ENCODE results near the gene BSND.
"Not testable (repeated sequence)": the region's sequence is repeated elsewhere in the genome, so short reads cannot be mapped to it uniquely, and the experiment has no call there.

The BSND gene

DNA sequence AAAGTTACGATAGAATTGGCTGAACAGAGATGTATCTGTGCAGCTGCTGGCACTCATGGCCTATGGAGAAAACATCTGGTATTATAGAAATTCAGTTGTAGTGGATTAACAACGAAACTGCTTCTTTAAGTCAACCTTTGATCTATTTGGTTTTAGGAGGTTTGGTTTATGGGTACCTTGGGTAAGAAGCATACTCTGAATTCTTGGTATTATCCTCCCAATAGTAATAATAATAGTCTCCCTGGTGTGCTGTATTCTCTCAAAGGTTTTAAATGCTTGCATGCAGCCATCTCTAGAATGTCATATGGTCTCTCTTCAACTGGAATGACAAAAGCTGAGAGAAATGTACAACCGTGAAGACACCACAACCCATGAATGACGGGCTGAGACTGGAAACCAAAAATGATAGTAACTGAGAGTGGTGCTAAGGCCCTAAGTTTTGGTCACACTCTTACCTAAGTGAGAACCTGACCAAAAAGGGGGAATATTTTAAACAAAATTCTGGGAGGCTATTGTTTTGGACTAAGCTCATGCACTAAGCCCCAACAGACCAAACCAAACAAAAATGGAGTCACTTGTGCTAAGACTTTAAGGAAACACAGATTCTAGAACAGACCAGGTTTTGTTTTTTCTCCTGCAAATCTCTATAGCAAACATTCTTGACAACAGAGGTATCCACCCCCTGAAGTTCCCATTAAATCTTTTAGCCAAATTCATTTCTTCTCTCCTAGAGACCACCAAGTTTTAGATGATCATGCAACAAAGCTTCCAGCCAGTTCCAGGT, 35.9 kb upstream of the BSND start:
- no peak overlapping the region for H3K23ac ChIP-seq (ENCODE audit: low read length)
- no peak overlapping the region for H2BK15ac ChIP-seq (replicated peaks; ENCODE audit: low read depth)
- H3K27me3 ChIP-seq (ENCODE audit: insufficient read depth, low read length, poor library complexity): no peaks in the 10 kb centered on the region
- H3K9ac ChIP-seq (ENCODE audit: low read length): no peak overlapping the region
- H4K5ac ChIP-seq (ENCODE audit: low read length): no peak overlapping the region
- H3K79me1 ChIP-seq (ENCODE audit: low read length): no peaks in the 10 kb centered on the region
- H3K18ac ChIP-seq (ENCODE audit: low read length): no peak overlapping the region
- H3K79me2 ChIP-seq (ENCODE audit: control insufficient read depth, insufficient read depth, low read length): no peaks in the 10 kb centered on the region
- no CpG with 5 or more reads among the region's 4 CpGs for WGBS (ENCODE audit: extremely low coverage, insufficient coverage, low lambda C conversion rate)
- no peak overlapping the region for H4K8ac ChIP-seq (ENCODE audit: low read depth, low read length)
- no peak overlapping the region for H2BK5ac ChIP-seq (ENCODE audit: low read length)
- H3K56ac ChIP-seq (ENCODE audit: low read length): no peak overlapping the region
- H2BK120ac ChIP-seq (ENCODE audit: low read depth, low read length): no peak overlapping the region
- no peak overlapping the region for H3K4me2 ChIP-seq (ENCODE audit: low read length)
- no peaks in the 10 kb centered on the region for H3K36me3 ChIP-seq (ENCODE audit: control insufficient read depth, insufficient read depth, low read length)
- no peak overlapping the region for H3K4me3 ChIP-seq (ENCODE audit: low read length)
- no peak for DNase-seq
- H3K27ac ChIP-seq (ENCODE audit: low read depth, low read length): no peak overlapping the region
- no peaks in the 10 kb centered on the region for H3K4me1 ChIP-seq (ENCODE audit: control insufficient read depth, low read depth, low read length)
- H3K4ac ChIP-seq (ENCODE audit: low read depth, low read length): no peak overlapping the region
- H2AK5ac ChIP-seq (ENCODE audit: low read length): no peak overlapping the region

GRCh38 chr1:54963829-54964228, 34.9 kb upstream of the BSND start:
- not testable (repeated sequence) for H3K23ac ChIP-seq (ENCODE audit: low read length); H3K36me3 ChIP-seq (ENCODE audit: control insufficient read depth, insufficient read depth, low read length); H4K8ac ChIP-seq (ENCODE audit: low read depth, low read length); H3K4me1 ChIP-seq (ENCODE audit: control insufficient read depth, low read depth, low read length); H3K27ac ChIP-seq (ENCODE audit: low read depth, low read length); DNase-seq; H3K9ac ChIP-seq (ENCODE audit: low read length); H4K5ac ChIP-seq (ENCODE audit: low read length); H3K4ac ChIP-seq (ENCODE audit: low read depth, low read length); H3K27me3 ChIP-seq (ENCODE audit: insufficient read depth, low read length, poor library complexity); H2BK15ac ChIP-seq (replicated peaks; ENCODE audit: low read depth); H2BK120ac ChIP-seq (ENCODE audit: low read depth, low read length); H3K79me2 ChIP-seq (ENCODE audit: control insufficient read depth, insufficient read depth, low read length); H3K18ac ChIP-seq (ENCODE audit: low read length); H3K79me1 ChIP-seq (ENCODE audit: low read length); H3K4me2 ChIP-seq (ENCODE audit: low read length); H2AK5ac ChIP-seq (ENCODE audit: low read length); H3K4me3 ChIP-seq (ENCODE audit: low read length); H2BK5ac ChIP-seq (ENCODE audit: low read length); H3K56ac ChIP-seq (ENCODE audit: low read length)
- no CpG with 5 or more reads among the region's 5 CpGs for WGBS (ENCODE audit: extremely low coverage, insufficient coverage, low lambda C conversion rate)

DNA sequence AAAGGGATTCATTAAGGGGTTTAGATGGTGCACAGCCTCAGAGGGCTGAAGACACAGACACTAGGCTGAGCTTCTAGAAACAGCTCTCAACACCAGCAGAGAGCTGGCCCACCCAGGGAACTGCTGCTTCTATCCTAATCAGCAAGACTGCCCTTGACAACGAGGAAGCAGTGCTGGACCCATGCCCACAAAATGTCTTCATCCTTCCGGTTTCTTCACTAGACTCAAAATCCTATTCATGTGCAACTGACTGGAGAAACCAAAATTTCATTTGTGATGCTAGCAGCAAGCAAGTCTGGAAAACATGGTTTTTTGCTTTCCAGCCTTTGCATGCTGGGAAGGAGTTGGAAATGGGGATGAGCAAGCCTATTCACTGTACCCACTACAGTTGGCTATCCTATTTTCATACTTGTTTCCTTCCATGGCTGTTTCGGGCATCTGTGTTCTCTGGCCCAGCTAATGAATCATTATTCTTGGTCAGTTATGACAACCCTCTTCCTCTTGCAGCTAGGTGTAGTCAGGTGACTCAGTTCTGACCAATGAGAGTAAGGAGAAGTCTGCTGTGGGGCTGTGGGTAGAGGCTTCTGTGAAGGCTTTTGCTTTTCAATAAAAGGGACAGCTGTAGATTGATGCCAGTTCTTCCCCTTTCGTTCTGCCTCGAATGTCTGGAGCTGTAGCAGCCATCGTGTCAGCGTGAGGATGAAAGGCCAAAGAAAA, 33.0 kb upstream of the BSND start:
- H3K27me3 ChIP-seq (ENCODE audit: insufficient read depth, low read length, poor library complexity): no peaks in the 10 kb centered on the region
- H3K79me2 ChIP-seq (ENCODE audit: control insufficient read depth, insufficient read depth, low read length): no peaks in the 10 kb centered on the region
- no peak overlapping the region for H3K23ac ChIP-seq (ENCODE audit: low read length)
- no peak overlapping the region for H3K4ac ChIP-seq (ENCODE audit: low read depth, low read length)
- no peak overlapping the region for H4K5ac ChIP-seq (ENCODE audit: low read length)
- no peaks in the 10 kb centered on the region for H3K36me3 ChIP-seq (ENCODE audit: control insufficient read depth, insufficient read depth, low read length)
- H3K27ac ChIP-seq (ENCODE audit: low read depth, low read length): no peak overlapping the region
- no CpG with 5 or more reads among the region's 7 CpGs for WGBS (ENCODE audit: extremely low coverage, insufficient coverage, low lambda C conversion rate)
- no peaks in the 10 kb centered on the region for H3K79me1 ChIP-seq (ENCODE audit: low read length)
- H3K4me3 ChIP-seq (ENCODE audit: low read length): no peak overlapping the region
- no peak overlapping the region for H3K9ac ChIP-seq (ENCODE audit: low read length)
- no peak overlapping the region for H3K18ac ChIP-seq (ENCODE audit: low read length)
- no peaks in the 10 kb centered on the region for H3K4me1 ChIP-seq (ENCODE audit: control insufficient read depth, low read depth, low read length)
- no peak overlapping the region for H2BK15ac ChIP-seq (replicated peaks; ENCODE audit: low read depth)
- no peak overlapping the region for H4K8ac ChIP-seq (ENCODE audit: low read depth, low read length)
- H3K56ac ChIP-seq (ENCODE audit: low read length): no peak overlapping the region
- DNase-seq: no peak
- H2AK5ac ChIP-seq (ENCODE audit: low read length): no peak overlapping the region
- H2BK120ac ChIP-seq (ENCODE audit: low read depth, low read length): no peak overlapping the region
- H3K4me2 ChIP-seq (ENCODE audit: low read length): no peak overlapping the region
- H2BK5ac ChIP-seq (ENCODE audit: low read length): no peak overlapping the region

GRCh38 chr1:54967372-54967771, 31.4 kb upstream of the BSND start:
- Histone ChIP-seq H3K4me1 (ENCODE audit: control insufficient read depth, low read depth, low read length) (no peaks in the 10 kb centered on the region), H3K79me2 (ENCODE audit: control insufficient read depth, insufficient read depth, low read length) (no peaks in the 10 kb centered on the region), H4K8ac (ENCODE audit: low read depth, low read length) (no peak overlapping the region), H3K4ac (ENCODE audit: low read depth, low read length) (no peak overlapping the region), H3K9ac (ENCODE audit: low read length) (no peak overlapping the region), H2BK15ac (replicated peaks; ENCODE audit: low read depth) (no peak overlapping the region), H3K27me3 (ENCODE audit: insufficient read depth, low read length, poor library complexity) (no peaks in the 10 kb centered on the region), H3K4me2 (ENCODE audit: low read length) (no peak overlapping the region), H3K27ac (ENCODE audit: low read depth, low read length) (no peak overlapping the region), H3K4me3 (ENCODE audit: low read length) (no peak overlapping the region), H2BK5ac (ENCODE audit: low read length) (no peak overlapping the region), H2AK5ac (ENCODE audit: low read length) (no peak overlapping the region), H3K56ac (ENCODE audit: low read length) (no peak overlapping the region), H4K5ac (ENCODE audit: low read length) (no peak overlapping the region), H3K18ac (ENCODE audit: low read length) (no peak overlapping the region), H2BK120ac (ENCODE audit: low read depth, low read length) (no peak overlapping the region), H3K79me1 (ENCODE audit: low read length) (no peaks in the 10 kb centered on the region), H3K36me3 (ENCODE audit: control insufficient read depth, insufficient read depth, low read length) (no peaks in the 10 kb centered on the region), H3K23ac (ENCODE audit: low read length) (no peak overlapping the region)
- no CpG with 5 or more reads among the region's 5 CpGs for WGBS (ENCODE audit: extremely low coverage, insufficient coverage, low lambda C conversion rate)
- no peak for DNase-seq

- H3K56ac ChIP-seq (ENCODE audit: low read length): no peak overlapping the region
- H3K79me1 ChIP-seq (ENCODE audit: low read length): no peaks in the 10 kb centered on the region
- H3K27me3 ChIP-seq (ENCODE audit: insufficient read depth, low read length, poor library complexity): no peaks in the 10 kb centered on the region
- H3K4me2 ChIP-seq (ENCODE audit: low read length): no peak overlapping the region
- H3K79me2 ChIP-seq (ENCODE audit: control insufficient read depth, insufficient read depth, low read length): no peaks in the 10 kb centered on the region
- no peak overlapping the region for H3K23ac ChIP-seq (ENCODE audit: low read length)
- H3K4me3 ChIP-seq (ENCODE audit: low read length): no peak overlapping the region
- no peak for DNase-seq
- H2BK5ac ChIP-seq (ENCODE audit: low read length): no peak overlapping the region
- no peaks in the 10 kb centered on the region for H3K4me1 ChIP-seq (ENCODE audit: control insufficient read depth, low read depth, low read length)
- H3K18ac ChIP-seq (ENCODE audit: low read length): no peak overlapping the region
- no peak overlapping the region for H3K9ac ChIP-seq (ENCODE audit: low read length)
- no peak overlapping the region for H2BK120ac ChIP-seq (ENCODE audit: low read depth, low read length)
- H3K36me3 ChIP-seq (ENCODE audit: control insufficient read depth, insufficient read depth, low read length): no peaks in the 10 kb centered on the region
- no peak overlapping the region for H4K5ac ChIP-seq (ENCODE audit: low read length)
- no CpG with 5 or more reads among the region's 4 CpGs for WGBS (ENCODE audit: extremely low coverage, insufficient coverage, low lambda C conversion rate)
- H2AK5ac ChIP-seq (ENCODE audit: low read length): no peak overlapping the region
- H3K4ac ChIP-seq (ENCODE audit: low read depth, low read length): no peak overlapping the region
- no peak overlapping the region for H3K27ac ChIP-seq (ENCODE audit: low read depth, low read length)
- no peak overlapping the region for H2BK15ac ChIP-seq (replicated peaks; ENCODE audit: low read depth)
- H4K8ac ChIP-seq (ENCODE audit: low read depth, low read length): no peak overlapping the region
Observed at GRCh38 chr1:54968551-54968950, 30.2 kb upstream of the BSND start.

All from mesendoderm (in vitro differentiated cells).